AG04450 (cell line): ENCODE results near the gene KCNK6. TPM values are rescaled to one million over a fixed set of nuclear protein-coding genes. Genes with fewer than 3 reads are reported as not detected.

Experiments used
- CTCF ChIA-PET: fragments of 300-600, 350-600 bp; formaldehyde crosslinking; extraction: SDS; loops from one replicate; lab custom pipeline; 2022; ENCODE audit warnings: antibody characterized with exemption, inconsistent platforms; lab: Charles Lee
- POLR2A ChIA-PET: fragments of 350-600 bp; formaldehyde crosslinking; extraction: SDS; loops from one replicate; lab custom pipeline; 2021; ENCODE audit warnings: antibody characterized with exemption, inconsistent platforms; lab: Yijun Ruan, JAX
- DNase-seq: peaks from one replicate; pipeline ENCODE4 v3.0.0-alpha.2; 2011; ENCODE audit warnings: low read depth, low spot score
- H3K27ac ChIP-seq: one replicate; pipeline ENCODE4 v1.5.1; 2012; ENCODE audit warnings: low read depth, low read length, control low read depth
- H3K27me3 ChIP-seq: one replicate; pipeline ENCODE4 v1.6.0; 2012; ENCODE audit warnings: low read length; ENCODE audit not compliant: control insufficient read depth, insufficient read depth
- H3K4me3 ChIP-seq: 2 replicates; pipeline ENCODE4 v1.5.1; 2011; ENCODE audit warnings: mild to moderate bottlenecking, low read depth, low read length, control low read depth
- H3K9me3 ChIP-seq: 2 replicates; pipeline ENCODE4 v1.5.1; 2012; ENCODE audit warnings: low read length; ENCODE audit not compliant: control insufficient read depth, insufficient read depth
- CTCF ChIP-seq: IDR thresholded peaks from 2 replicates; pipeline ENCODE4 v1.5.1; 2011; ENCODE audit warnings: low read depth, low read length, control low read depth, inconsistent platforms
- polyA plus RNA-seq: library from polyadenylated mRNA; depleted of rRNA; stranded (reverse); fragments of >200 nt; gene quantifications from 2 replicates; pipeline ENCODE4 v1.2.3, GENCODE V29; 2011

KCNK6 gene
- polyA plus RNA-seq, 1 experiment = 2.6 TPM

- DNase-seq = no peak
- Histone ChIP-seq H3K27me3 (no peaks in the 10 kb centered on the region), H3K4me3 (no peak overlapping the region), H3K9me3 (no peaks in the 10 kb centered on the region), H3K27ac (no peak overlapping the region)
- TF ChIP-seq CTCF = no peak
- CTCF ChIA-PET = no interaction called here
- POLR2A ChIA-PET = no interaction called here
Observed at GRCh38 chr19:38280030-38280921, 39.4 kb upstream of the KCNK6 start.

- Histone ChIP-seq H3K27ac (no peak overlapping the region), H3K4me3 (no peak overlapping the region), H3K9me3 (no peaks in the 10 kb centered on the region), H3K27me3 (no peaks in the 10 kb centered on the region)
- POLR2A ChIA-PET = interaction anchor here (0.6 kb wide), 1 partner anchor 14 kb away, joined by 5 read pairs; no protein-coding TSS in a partner anchor
- no peak for DNase-seq
- CTCF ChIA-PET = interaction anchor here (0.7 kb wide), 1 partner anchor 216 kb away, joined by 5 read pairs; no protein-coding TSS in a partner anchor
- TF ChIP-seq CTCF = no peak
Observed at GRCh38 chr19:38281811-38282566, 37.7 kb upstream of the KCNK6 start.

GRCh38 chr19:38283271-38283670 is 36.4 kb upstream of the KCNK6 start:
- Histone ChIP-seq H3K9me3 (no peaks in the 10 kb centered on the region), H3K4me3 (no peak overlapping the region), H3K27ac (no peak overlapping the region), H3K27me3 (no peaks in the 10 kb centered on the region)
- no peak for DNase-seq
- ChIA-PET CTCF (no interaction called here), POLR2A (no interaction called here)
- TF ChIP-seq CTCF = no peak

GRCh38 chr19:38284422-38284821 is 35.2 kb upstream of the KCNK6 start:
- no peaks in the 10 kb centered on the region for H3K9me3 ChIP-seq
- ChIA-PET CTCF (no interaction called here), POLR2A (no interaction called here)
- no peak for TF ChIP-seq CTCF
- H3K27me3 ChIP-seq = no peaks in the 10 kb centered on the region
- H3K27ac ChIP-seq = no peak overlapping the region
- no peak overlapping the region for H3K4me3 ChIP-seq
- no peak for DNase-seq

GRCh38 chr19:38285567-38285966 is 34.1 kb upstream of the KCNK6 start:
- H3K4me3 ChIP-seq = no peak overlapping the region
- POLR2A ChIA-PET = no interaction called here
- no peak for DNase-seq
- CTCF ChIA-PET = no interaction called here
- no peaks in the 10 kb centered on the region for H3K9me3 ChIP-seq
- TF ChIP-seq CTCF = no peak
- no peaks in the 10 kb centered on the region for H3K27me3 ChIP-seq
- no peak overlapping the region for H3K27ac ChIP-seq
